ENCODE results near the gene ASCL4.
A peak's percentile ranks its signal among the peaks of the same experiment; 100 is the strongest.

Gene ASCL4

GRCh38 chr12:107761502-107761904 is 13.0 kb upstream of the ASCL4 start:
- no peak for TF ChIP-seq CTCF (IDR thresholded peaks at IDR 0.05; ENCODE audit: low read length, missing control alignments)
- no peak for DNase-seq (ENCODE audit: low read depth)
- H3K4me3 ChIP-seq (replicated peaks; ENCODE audit: low read depth, low read length) = peak overlapping the region; percentile 76

- TF ChIP-seq CTCF (IDR thresholded peaks at IDR 0.05; ENCODE audit: low read length, missing control alignments) = no peak
- DNase-seq (ENCODE audit: low read depth) = no peak
- no peak overlapping the region for H3K4me3 ChIP-seq (replicated peaks; ENCODE audit: low read depth, low read length)
Observed at GRCh38 chr12:107762874-107763273, 11.6 kb upstream of the ASCL4 start.

- no peak overlapping the region for H3K4me3 ChIP-seq (replicated peaks; ENCODE audit: low read depth, low read length)
- DNase-seq (ENCODE audit: low read depth) = no peak
- TF ChIP-seq CTCF (IDR thresholded peaks at IDR 0.05; ENCODE audit: low read length, missing control alignments) = no peak
Observed at GRCh38 chr12:107764626-107765025, 9.9 kb upstream of the ASCL4 start.

GRCh38 chr12:107765316-107765715 is 9.2 kb upstream of the ASCL4 start:
- no peak for TF ChIP-seq CTCF (IDR thresholded peaks at IDR 0.05; ENCODE audit: low read length, missing control alignments)
- no peak for DNase-seq (ENCODE audit: low read depth)
- no peak overlapping the region for H3K4me3 ChIP-seq (replicated peaks; ENCODE audit: low read depth, low read length)

- no peak for DNase-seq (ENCODE audit: low read depth)
- no peak for TF ChIP-seq CTCF (IDR thresholded peaks at IDR 0.05; ENCODE audit: low read length, missing control alignments)
- H3K4me3 ChIP-seq (replicated peaks; ENCODE audit: low read depth, low read length) = no peak overlapping the region
Observed at GRCh38 chr12:107767466-107767865, 7.0 kb upstream of the ASCL4 start.

- DNase-seq (ENCODE audit: low read depth) = no peak
- no peak for TF ChIP-seq CTCF (IDR thresholded peaks at IDR 0.05; ENCODE audit: low read length, missing control alignments)
- H3K4me3 ChIP-seq (replicated peaks; ENCODE audit: low read depth, low read length) = no peak overlapping the region
Observed at GRCh38 chr12:107775093-107775721, 703 bp downstream of the ASCL4 start.

GRCh38 chr12:107776171-107776570 is 1.7 kb downstream of the ASCL4 start:
- H3K4me3 ChIP-seq (replicated peaks; ENCODE audit: low read depth, low read length) = no peak overlapping the region
- no peak for TF ChIP-seq CTCF (IDR thresholded peaks at IDR 0.05; ENCODE audit: low read length, missing control alignments)
- no peak for DNase-seq (ENCODE audit: low read depth)
